ENCODE results near the gene TRAF3IP1. TPM values are rescaled to one million over a fixed set of nuclear protein-coding genes. Genes with fewer than 3 reads are reported as not detected.
"Not testable (repeated sequence)": the region's sequence is repeated elsewhere in the genome, so short reads cannot be mapped to it uniquely, and the experiment has no call there.

Gene TRAF3IP1
- total and polyA plus RNA-seq, 2 of the 13 experiments (the other 11 are each of a cell fraction or from before 2014, with no cell fraction given) = 4.1 to 12.9 TPM

DNA sequence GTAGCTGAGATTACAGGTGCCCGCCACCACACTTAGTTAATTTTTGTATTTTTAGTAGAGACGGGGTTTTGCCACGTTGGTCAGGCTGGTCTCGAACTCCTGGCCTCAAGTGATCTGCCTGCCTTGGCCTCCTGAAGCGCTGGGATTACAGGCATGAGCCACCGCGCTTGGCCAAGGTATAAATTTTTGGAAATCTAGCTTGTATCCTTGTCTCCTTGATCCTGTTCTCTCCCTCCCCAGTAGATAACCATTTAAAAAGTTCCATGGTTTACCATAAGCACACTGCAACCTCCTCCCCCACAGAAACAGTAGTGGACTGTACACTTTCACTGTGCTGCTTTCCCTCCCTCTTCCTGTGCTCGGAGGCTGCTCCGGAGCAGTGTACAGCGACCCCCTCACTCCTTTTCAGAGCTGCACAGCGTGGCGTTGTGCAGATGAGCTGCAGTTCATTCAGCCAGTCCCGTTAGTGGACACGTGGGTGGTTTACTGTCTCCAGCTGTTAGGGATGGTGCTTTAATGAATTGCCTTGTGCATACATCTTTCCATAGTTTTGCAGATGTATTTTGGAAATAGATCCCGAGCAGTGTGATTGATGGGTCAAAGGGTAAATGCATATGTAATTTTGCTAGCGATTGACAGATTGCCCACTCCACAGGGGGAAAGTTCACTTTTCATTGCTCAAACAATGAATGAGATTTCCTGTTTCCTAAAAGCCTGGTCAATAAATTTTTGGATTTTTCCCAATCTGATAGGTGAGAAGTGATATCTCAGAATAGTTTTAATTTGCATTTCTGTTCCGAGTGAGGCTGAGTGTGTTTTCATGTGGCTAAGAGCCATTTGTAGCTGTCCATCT is 121.2 kb downstream of the TRAF3IP1 start (continued):
- TF ChIP-seq TCF7L2 (IDR thresholded peaks at IDR 0.05; ENCODE audit: low read depth, low read length) (no peak), SALL2 (CRISPR knock-in tag; IDR thresholded peaks at IDR 0.05) (0 out of 2 replicates have a peak, but pooled peaks have one; percentile 48), ZNF12 (CRISPR knock-in tag; IDR thresholded peaks at IDR 0.05) (peak; percentile 85)
- TF ChIP-seq, protein P1, sequence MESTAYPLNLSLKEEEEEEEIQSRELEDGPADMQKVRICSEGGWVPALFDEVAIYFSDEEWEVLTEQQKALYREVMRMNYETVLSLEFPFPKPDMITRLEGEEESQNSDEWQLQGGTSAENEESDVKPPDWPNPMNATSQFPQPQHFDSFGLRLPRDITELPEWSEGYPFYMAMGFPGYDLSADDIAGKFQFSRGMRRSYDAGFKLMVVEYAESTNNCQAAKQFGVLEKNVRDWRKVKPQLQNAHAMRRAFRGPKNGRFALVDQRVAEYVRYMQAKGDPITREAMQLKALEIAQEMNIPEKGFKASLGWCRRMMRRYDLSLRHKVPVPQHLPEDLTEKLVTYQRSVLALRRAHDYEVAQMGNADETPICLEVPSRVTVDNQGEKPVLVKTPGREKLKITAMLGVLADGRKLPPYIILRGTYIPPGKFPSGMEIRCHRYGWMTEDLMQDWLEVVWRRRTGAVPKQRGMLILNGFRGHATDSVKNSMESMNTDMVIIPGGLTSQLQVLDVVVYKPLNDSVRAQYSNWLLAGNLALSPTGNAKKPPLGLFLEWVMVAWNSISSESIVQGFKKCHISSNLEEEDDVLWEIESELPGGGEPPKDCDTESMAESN (CRISPR knock-in tag; conservative IDR thresholded peaks at IDR 0.05) = 0 out of 2 replicates have a peak, but pooled peaks have one; percentile 40

DNA sequence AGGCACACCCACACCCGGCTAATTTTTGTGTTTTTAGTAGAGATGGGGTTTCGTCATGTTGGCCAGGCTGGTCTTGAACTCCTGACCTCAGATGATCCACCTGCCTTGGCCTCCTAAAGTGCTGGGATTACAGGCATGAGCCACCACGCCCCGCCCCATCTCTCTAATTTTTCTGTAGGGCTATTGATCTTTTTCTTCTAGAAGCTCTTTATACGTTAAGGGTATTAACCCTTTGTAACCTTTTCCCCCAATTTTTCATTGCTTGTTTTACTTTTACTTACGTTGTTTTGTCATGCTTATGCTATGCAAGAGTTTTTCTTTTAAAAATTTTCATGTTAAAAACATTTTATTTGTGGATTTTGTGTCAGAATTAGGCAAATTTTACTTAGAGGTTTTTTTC is 121.9 kb downstream of the TRAF3IP1 start:
- CTCF ChIA-PET (ENCODE audit: low intra/inter-chr PET ratio, low total read pairs) = not testable (repeated sequence)

More for the DNA sequence above, 121.9 kb downstream of the TRAF3IP1 start:
- H3K9me3 ChIP-seq (ENCODE audit: low read length); BruUV-seq (replicated peaks); ATAC-seq; in situ Hi-C loops (cut with HindIII; ENCODE audit: extremely low pct_ligation_motif_present, low pct_unique_long_range_greater_than_20kb); DNase-seq (ENCODE audit: low spot score); H3K9ac ChIP-seq (ENCODE audit: insufficient read depth, low read depth, low read length); H2AFZ ChIP-seq (ENCODE audit: low read length); H4K20me1 ChIP-seq (ENCODE audit: insufficient read depth, low read length); H3K27me3 ChIP-seq (ENCODE audit: control insufficient read depth in 1 of 2, insufficient read depth in 2 of 2, low read length in 2 of 2); FAIRE-seq; H3K4me3 ChIP-seq (replicated peaks in 1 of 3; ENCODE audit: insufficient read depth in 1 of 3, low read depth in 2 of 3, low read length in 3 of 3): not testable (repeated sequence)
- intact Hi-C loops (cut with micrococcal nuclease; ENCODE audit: unreplicated experiment) = loop anchor here (10.0 kb wide), 1 partner anchor 377 kb away; the partner anchor contains the start of gene SCLY
- Histone ChIP-seq H3K4me2 (ENCODE audit: low read depth, low read length) (peak overlapping the region; percentile 82; the same call in 1 of the 2 replicates), H3K4me1 (ENCODE audit: insufficient read depth, low read length) (peaks cover 41% of the 10 kb centered on the region), H3K79me2 (ENCODE audit: insufficient read depth, low read length) (peaks cover 71% of the 10 kb centered on the region), H3K27ac (ENCODE audit: extremely low read length, insufficient read depth, low read length) (peak overlapping the region; percentile 65), H3K36me3 (replicated peaks in 1 of 2; ENCODE audit: control insufficient read depth in 1 of 2, insufficient read depth in 2 of 2, low read length in 2 of 2) (peaks cover 32 to 74% of the 10 kb centered on the region in 2 experiments)
- 60% methylated on average over 6 of the region's 6 CpGs for WGBS (ENCODE audit: low lambda C conversion rate)
- POLR2A ChIA-PET = interaction anchor here (1.0 to 1.4 kb wide), 5 partner anchors 8 to 38 kb away, joined by 3 to 5 read pairs (median 4); no protein-coding TSS in a partner anchor
- TF ChIP-seq ZNF652 (CRISPR knock-in tag; IDR thresholded peaks at IDR 0.05; ENCODE audit: borderline replicate concordance, low read depth) (peak; percentile 83), ZMYM3 (CRISPR knock-in tag; IDR thresholded peaks at IDR 0.05) (0 out of 2 replicates have a peak, but pooled peaks have one; percentile 34), ZNF816 (CRISPR knock-in tag; IDR thresholded peaks at IDR 0.05; ENCODE audit: borderline replicate concordance) (0 out of 2 replicates have a peak, but pooled peaks have one; percentile 29), KLF12 (CRISPR knock-in tag; IDR thresholded peaks at IDR 0.05; ENCODE audit: borderline replicate concordance) (peak; percentile 51; the same call in 1 of the 2 replicates)
- TF ChIP-seq, protein P2, sequence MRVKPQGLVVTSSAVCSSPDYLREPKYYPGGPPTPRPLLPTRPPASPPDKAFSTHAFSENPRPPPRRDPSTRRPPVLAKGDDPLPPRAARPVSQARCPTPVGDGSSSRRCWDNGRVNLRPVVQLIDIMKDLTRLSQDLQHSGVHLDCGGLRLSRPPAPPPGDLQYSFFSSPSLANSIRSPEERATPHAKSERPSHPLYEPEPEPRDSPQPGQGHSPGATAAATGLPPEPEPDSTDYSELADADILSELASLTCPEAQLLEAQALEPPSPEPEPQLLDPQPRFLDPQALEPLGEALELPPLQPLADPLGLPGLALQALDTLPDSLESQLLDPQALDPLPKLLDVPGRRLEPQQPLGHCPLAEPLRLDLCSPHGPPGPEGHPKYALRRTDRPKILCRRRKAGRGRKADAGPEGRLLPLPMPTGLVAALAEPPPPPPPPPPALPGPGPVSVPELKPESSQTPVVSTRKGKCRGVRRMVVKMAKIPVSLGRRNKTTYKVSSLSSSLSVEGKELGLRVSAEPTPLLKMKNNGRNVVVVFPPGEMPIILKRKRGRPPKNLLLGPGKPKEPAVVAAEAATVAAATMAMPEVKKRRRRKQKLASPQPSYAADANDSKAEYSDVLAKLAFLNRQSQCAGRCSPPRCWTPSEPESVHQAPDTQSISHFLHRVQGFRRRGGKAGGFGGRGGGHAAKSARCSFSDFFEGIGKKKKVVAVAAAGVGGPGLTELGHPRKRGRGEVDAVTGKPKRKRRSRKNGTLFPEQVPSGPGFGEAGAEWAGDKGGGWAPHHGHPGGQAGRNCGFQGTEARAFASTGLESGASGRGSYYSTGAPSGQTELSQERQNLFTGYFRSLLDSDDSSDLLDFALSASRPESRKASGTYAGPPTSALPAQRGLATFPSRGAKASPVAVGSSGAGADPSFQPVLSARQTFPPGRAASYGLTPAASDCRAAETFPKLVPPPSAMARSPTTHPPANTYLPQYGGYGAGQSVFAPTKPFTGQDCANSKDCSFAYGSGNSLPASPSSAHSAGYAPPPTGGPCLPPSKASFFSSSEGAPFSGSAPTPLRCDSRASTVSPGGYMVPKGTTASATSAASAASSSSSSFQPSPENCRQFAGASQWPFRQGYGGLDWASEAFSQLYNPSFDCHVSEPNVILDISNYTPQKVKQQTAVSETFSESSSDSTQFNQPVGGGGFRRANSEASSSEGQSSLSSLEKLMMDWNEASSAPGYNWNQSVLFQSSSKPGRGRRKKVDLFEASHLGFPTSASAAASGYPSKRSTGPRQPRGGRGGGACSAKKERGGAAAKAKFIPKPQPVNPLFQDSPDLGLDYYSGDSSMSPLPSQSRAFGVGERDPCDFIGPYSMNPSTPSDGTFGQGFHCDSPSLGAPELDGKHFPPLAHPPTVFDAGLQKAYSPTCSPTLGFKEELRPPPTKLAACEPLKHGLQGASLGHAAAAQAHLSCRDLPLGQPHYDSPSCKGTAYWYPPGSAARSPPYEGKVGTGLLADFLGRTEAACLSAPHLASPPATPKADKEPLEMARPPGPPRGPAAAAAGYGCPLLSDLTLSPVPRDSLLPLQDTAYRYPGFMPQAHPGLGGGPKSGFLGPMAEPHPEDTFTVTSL (CRISPR knock-in tag; IDR thresholded peaks at IDR 0.05; ENCODE audit: borderline replicate concordance) = 0 out of 2 replicates have a peak, but pooled peaks have one; percentile 20
